ENCODE measurements around the gene POFUT2.
"Not testable (repeated sequence)": the region's sequence is repeated elsewhere in the genome, so short reads cannot be mapped to it uniquely, and the experiment has no call there.

Gene POFUT2

GRCh38 chr21:45318146-45318555, 30.5 kb upstream of the POFUT2 start:
- Histone ChIP-seq H3K4me3 (ENCODE audit: insufficient read depth, low read depth, low read length) (no peak overlapping the region), H3K27me3 (ENCODE audit: control insufficient read depth, insufficient read depth, low read length, poor library complexity, severe bottlenecking) (no peaks in the 10 kb centered on the region), H3K9me3 (ENCODE audit: control insufficient read depth, low read length) (no peaks in the 10 kb centered on the region), H3K36me3 (ENCODE audit: control insufficient read depth, insufficient read depth, low read length) (no peaks in the 10 kb centered on the region), H3K4me1 (ENCODE audit: control insufficient read depth, insufficient read depth, low read length) (peaks cover 13% of the 10 kb centered on the region), H3K27ac (ENCODE audit: insufficient read depth, low read depth, low read length, poor library complexity, severe bottlenecking) (no peak overlapping the region)
- WGBS, 2 experiments = 89 to 91% methylated on average over 7 of the region's 7 CpGs

DNA sequence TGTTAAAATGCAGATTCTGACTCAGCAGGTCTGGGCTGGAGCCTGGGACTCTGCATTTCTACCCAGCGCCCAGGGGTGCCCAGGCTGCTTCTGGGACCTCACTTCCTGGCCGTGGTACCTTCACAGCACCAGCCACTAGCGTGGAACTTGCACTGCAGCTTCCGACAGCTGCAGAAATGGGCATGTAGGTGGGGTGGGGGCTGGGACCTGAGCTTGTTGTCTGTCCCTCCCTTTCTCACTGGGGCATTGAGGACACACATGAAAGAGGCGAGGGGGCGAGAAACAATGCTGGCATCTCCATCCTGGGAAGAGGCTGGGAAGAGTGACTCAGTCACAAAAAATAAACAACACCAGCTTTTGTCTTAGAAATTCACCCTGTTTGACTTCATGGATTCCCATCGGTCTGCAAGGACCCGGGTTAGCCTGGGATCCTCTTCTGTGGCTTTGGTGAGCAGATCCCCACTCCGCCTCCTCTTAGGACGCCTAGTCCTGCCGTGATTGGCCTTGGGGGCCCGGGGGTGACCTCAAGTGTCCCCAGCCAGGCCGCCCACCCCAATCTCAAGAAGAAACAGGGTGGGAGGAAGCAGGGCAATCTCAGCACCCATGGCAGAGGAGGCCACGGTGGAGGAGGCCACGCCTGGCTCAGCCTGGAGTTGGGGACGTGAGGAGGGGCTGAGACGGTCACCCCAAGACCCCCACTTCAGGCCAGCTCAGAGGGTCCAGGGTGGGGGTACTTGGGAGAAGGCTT, 29.9 kb upstream of the POFUT2 start:
- 81 to 88% methylated on average over 17 of the region's 17 CpGs for WGBS, 2 experiments

DNA sequence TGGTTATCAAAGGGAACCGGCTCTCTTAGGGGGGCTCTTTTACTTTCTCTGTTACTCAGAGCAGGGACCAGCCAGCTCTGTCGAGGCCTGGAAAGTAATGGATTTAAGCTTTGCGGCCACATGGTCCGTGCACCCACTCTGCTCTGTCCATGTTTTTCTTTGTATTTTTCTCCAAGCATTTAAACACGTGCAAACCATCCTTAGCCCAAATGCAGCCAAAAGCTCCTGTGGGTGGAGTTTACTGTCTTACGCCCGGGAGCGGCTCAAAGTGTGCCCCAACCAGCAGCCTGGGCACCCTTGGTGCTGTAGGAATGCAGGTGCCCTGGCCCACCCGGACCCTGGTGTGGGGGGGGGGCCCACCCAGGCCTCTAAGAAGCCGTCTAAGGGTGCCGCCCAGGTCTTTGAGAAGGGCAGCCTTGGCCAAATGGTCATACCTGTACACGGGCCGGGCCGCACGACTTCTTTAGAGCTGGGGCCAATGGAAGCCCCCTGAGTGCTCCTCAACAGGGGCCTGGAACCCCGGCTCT, 29.2 kb upstream of the POFUT2 start:
- Histone ChIP-seq H3K27ac (ENCODE audit: insufficient read depth, low read depth, low read length, poor library complexity, severe bottlenecking) (no peak overlapping the region), H3K4me1 (ENCODE audit: control insufficient read depth, insufficient read depth, low read length) (peaks cover 7% of the 10 kb centered on the region), H3K9me3 (ENCODE audit: control insufficient read depth, low read length) (no peaks in the 10 kb centered on the region), H3K36me3 (ENCODE audit: control insufficient read depth, insufficient read depth, low read length) (no peaks in the 10 kb centered on the region), H3K27me3 (ENCODE audit: control insufficient read depth, insufficient read depth, low read length, poor library complexity, severe bottlenecking) (no peaks in the 10 kb centered on the region), H3K4me3 (ENCODE audit: insufficient read depth, low read depth, low read length) (no peak overlapping the region)
- 90 to 91% methylated on average over 16 of the region's 16 CpGs for WGBS, 2 experiments

More for the DNA sequence above, 29.9 kb upstream of the POFUT2 start:
- H3K36me3 ChIP-seq (ENCODE audit: control insufficient read depth, insufficient read depth, low read length) = no peaks in the 10 kb centered on the region
- no peak overlapping the region for H3K4me3 ChIP-seq (ENCODE audit: insufficient read depth, low read depth, low read length)
- H3K27me3 ChIP-seq (ENCODE audit: control insufficient read depth, insufficient read depth, low read length, poor library complexity, severe bottlenecking) = no peaks in the 10 kb centered on the region
- H3K4me1 ChIP-seq (ENCODE audit: control insufficient read depth, insufficient read depth, low read length) = peaks cover 9% of the 10 kb centered on the region
- no peak overlapping the region for H3K27ac ChIP-seq (ENCODE audit: insufficient read depth, low read depth, low read length, poor library complexity, severe bottlenecking)
- H3K9me3 ChIP-seq (ENCODE audit: control insufficient read depth, low read length) = no peaks in the 10 kb centered on the region

DNA sequence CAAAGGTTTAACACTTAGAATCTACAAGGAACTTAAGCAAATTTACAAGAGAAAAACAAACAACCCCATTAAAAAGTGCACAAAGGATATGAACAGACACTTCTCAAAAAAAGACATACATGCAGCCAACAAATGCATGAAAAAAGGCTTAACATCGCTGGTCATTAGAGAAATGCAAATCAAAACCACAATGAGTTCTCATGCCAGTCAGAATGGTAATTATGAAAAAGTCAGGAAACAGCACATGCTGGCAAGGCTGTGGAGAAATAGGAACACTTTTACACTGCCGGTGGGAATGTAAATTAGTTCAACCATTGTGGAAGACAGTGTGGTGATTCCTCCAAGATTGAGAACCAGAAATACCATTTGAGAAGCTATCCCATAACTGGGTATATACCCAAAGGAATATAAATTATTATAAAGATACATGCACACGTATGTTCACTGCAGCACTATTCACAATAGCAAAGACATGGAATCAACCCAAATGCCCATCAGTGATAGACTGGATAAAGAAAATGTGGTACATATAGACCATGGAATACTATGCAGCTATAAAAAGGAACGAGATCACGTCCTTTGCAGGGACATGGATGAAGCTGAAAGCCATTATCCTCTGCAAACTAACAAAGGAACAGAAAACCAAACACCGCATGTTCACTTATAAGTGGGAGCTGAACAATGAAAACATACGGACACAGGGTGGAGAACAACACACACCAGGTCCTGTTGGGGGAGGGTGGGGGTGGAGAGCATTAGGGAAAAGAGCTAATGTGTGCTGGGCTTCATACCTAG, 28.2 kb upstream of the POFUT2 start:
- not testable (repeated sequence) for H3K27me3 ChIP-seq (ENCODE audit: control insufficient read depth, insufficient read depth, low read length, poor library complexity, severe bottlenecking); H3K36me3 ChIP-seq (ENCODE audit: control insufficient read depth, insufficient read depth, low read length); H3K9me3 ChIP-seq (ENCODE audit: control insufficient read depth, low read length); H3K4me1 ChIP-seq (ENCODE audit: control insufficient read depth, insufficient read depth, low read length); H3K27ac ChIP-seq (ENCODE audit: insufficient read depth, low read depth, low read length, poor library complexity, severe bottlenecking); H3K4me3 ChIP-seq (ENCODE audit: insufficient read depth, low read depth, low read length)
- WGBS, 2 experiments = 75 to 76% methylated on average over 6 to 7 of the region's 7 CpGs

GRCh38 chr21:45313682-45314081, 26.0 kb upstream of the POFUT2 start:
- Histone ChIP-seq H3K9me3 (ENCODE audit: control insufficient read depth, low read length) (no peaks in the 10 kb centered on the region), H3K27me3 (ENCODE audit: control insufficient read depth, insufficient read depth, low read length, poor library complexity, severe bottlenecking) (no peaks in the 10 kb centered on the region), H3K4me3 (ENCODE audit: insufficient read depth, low read depth, low read length) (no peak overlapping the region), H3K36me3 (ENCODE audit: control insufficient read depth, insufficient read depth, low read length) (no peaks in the 10 kb centered on the region), H3K4me1 (ENCODE audit: control insufficient read depth, insufficient read depth, low read length) (peaks cover 9% of the 10 kb centered on the region), H3K27ac (ENCODE audit: insufficient read depth, low read depth, low read length, poor library complexity, severe bottlenecking) (no peak overlapping the region)
- 84 to 87% methylated on average over 3 of the region's 3 CpGs for WGBS, 2 experiments

GRCh38 chr21:45313015-45313414, 25.3 kb upstream of the POFUT2 start:
- Histone ChIP-seq H3K27me3 (ENCODE audit: control insufficient read depth, insufficient read depth, low read length, poor library complexity, severe bottlenecking) (no peaks in the 10 kb centered on the region), H3K9me3 (ENCODE audit: control insufficient read depth, low read length) (no peaks in the 10 kb centered on the region), H3K4me1 (ENCODE audit: control insufficient read depth, insufficient read depth, low read length) (peaks cover 14% of the 10 kb centered on the region), H3K4me3 (ENCODE audit: insufficient read depth, low read depth, low read length) (no peak overlapping the region), H3K36me3 (ENCODE audit: control insufficient read depth, insufficient read depth, low read length) (no peaks in the 10 kb centered on the region), H3K27ac (ENCODE audit: insufficient read depth, low read depth, low read length, poor library complexity, severe bottlenecking) (no peak overlapping the region)
- 91% methylated on average over 12 to 14 of the region's 14 CpGs for WGBS, 2 experiments

- Histone ChIP-seq H3K4me1 (ENCODE audit: control insufficient read depth, insufficient read depth, low read length) (peaks cover 10% of the 10 kb centered on the region), H3K27ac (ENCODE audit: insufficient read depth, low read depth, low read length, poor library complexity, severe bottlenecking) (no peak overlapping the region), H3K4me3 (ENCODE audit: insufficient read depth, low read depth, low read length) (no peak overlapping the region), H3K27me3 (ENCODE audit: control insufficient read depth, insufficient read depth, low read length, poor library complexity, severe bottlenecking) (no peaks in the 10 kb centered on the region), H3K36me3 (ENCODE audit: control insufficient read depth, insufficient read depth, low read length) (no peaks in the 10 kb centered on the region), H3K9me3 (ENCODE audit: control insufficient read depth, low read length) (no peaks in the 10 kb centered on the region)
- 89 to 91% methylated on average over 1 of the region's 1 CpG for WGBS, 2 experiments
Measured at GRCh38 chr21:45312296-45312695, 24.6 kb upstream of the POFUT2 start.

GRCh38 chr21:45310459-45310858, 22.8 kb upstream of the POFUT2 start:
- peaks cover 18% of the 10 kb centered on the region for H3K4me1 ChIP-seq (ENCODE audit: control insufficient read depth, insufficient read depth, low read length)
- H3K27me3 ChIP-seq (ENCODE audit: control insufficient read depth, insufficient read depth, low read length, poor library complexity, severe bottlenecking) = no peaks in the 10 kb centered on the region
- H3K27ac ChIP-seq (ENCODE audit: insufficient read depth, low read depth, low read length, poor library complexity, severe bottlenecking) = no peak overlapping the region
- 94 to 96% methylated on average over 10 of the region's 10 CpGs for whole genome bisulfite sequencing, 2 experiments
- H3K4me3 ChIP-seq (ENCODE audit: insufficient read depth, low read depth, low read length) = no peak overlapping the region
- H3K36me3 ChIP-seq (ENCODE audit: control insufficient read depth, insufficient read depth, low read length) = no peaks in the 10 kb centered on the region
- H3K9me3 ChIP-seq (ENCODE audit: control insufficient read depth, low read length) = no peaks in the 10 kb centered on the region

DNA sequence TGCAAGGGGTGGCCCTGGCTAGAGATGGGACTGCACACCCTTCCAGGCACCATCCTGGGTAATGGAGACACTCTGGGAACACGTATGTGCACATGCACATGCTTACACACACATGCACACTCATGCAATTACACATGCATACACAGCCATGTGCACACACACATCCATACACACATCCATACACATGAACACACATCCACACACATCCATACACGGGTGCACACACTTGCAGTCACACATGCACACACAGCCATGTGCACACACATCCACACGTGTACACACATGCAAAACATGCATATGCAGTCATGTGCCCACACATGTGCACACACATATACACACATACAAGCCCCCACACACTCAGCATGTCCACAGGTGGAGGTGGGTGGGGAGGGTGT, 22.3 kb upstream of the POFUT2 start:
- Histone ChIP-seq H3K27me3 (ENCODE audit: control insufficient read depth, insufficient read depth, low read length, poor library complexity, severe bottlenecking) (no peaks in the 10 kb centered on the region), H3K4me1 (ENCODE audit: control insufficient read depth, insufficient read depth, low read length) (peaks cover 18% of the 10 kb centered on the region)
- 87 to 90% methylated on average over 3 of the region's 3 CpGs for WGBS, 2 experiments

More for the DNA sequence above, 22.3 kb upstream of the POFUT2 start:
- Histone ChIP-seq H3K4me3 (ENCODE audit: insufficient read depth, low read depth, low read length) (no peak overlapping the region), H3K9me3 (ENCODE audit: control insufficient read depth, low read length) (no peaks in the 10 kb centered on the region), H3K27ac (ENCODE audit: insufficient read depth, low read depth, low read length, poor library complexity, severe bottlenecking) (no peak overlapping the region), H3K36me3 (ENCODE audit: control insufficient read depth, insufficient read depth, low read length) (no peaks in the 10 kb centered on the region)

Measured in ectodermal cell (in vitro differentiated cells).